ENCODE measurements around the gene ZNF860. TPM values are rescaled to one million over a fixed set of nuclear protein-coding genes. Genes with fewer than 3 reads are reported as not detected.

ZNF860 gene
- 0.40 and 0.68 TPM in 2 replicates for total RNA-seq

DNA sequence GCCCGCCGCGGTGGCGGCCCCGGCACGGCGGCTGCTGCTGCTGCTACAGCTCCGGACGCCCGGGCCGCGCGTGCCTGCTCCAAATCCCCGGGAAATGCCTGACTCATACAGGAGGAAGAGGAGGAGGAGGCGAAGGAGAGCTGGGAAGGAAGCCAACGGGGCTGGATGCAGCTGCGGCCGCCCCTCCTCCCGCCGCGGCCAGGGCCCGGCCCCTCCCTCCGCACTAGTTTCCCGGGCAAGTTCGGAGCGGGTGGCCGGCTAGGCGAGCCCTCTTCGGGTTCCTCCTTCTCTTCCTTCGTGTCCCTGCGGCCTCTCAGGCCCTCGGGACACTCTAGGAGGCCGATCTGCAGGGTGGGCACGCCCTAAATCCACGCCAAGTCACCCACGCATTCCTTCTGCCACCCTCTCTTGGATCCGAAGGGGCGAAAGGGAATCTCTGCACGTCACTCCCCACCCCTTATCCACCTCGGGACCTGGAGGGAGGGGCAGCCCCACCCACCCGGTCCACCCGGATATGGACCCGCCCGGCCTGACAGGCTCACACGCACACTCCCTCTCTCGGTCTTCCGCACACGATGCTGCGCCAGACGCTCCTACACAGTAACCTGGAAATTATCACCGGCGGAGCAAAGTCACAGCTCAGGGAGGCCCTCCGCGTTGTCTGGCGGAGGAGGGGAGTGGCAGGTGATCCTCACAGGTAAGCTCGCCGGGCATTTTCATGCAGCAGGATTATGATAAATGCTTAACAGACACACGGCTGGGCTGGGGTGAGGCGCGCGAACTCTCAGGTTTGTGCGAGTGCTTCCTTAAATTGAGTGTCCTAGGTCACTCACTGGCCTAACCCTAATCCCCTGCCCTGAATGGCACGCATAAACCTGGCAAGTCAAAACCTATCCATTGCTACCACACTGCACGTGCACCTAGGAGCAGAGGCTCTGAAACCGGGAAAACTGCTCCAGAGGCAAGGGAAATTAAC lies at the start of gene ZNF860, which contains the start of gene OSBPL10:
ZNF860 (plus strand) TSS at position 545 of the 976 bp plus-strand sequence. CDS start 7,330 bp downstream, outside the sequence.
OSBPL10 (minus strand) TSS at position 57 of the 976 bp plus-strand sequence. CDS start 83 bp downstream, outside the sequence.

Other genes with a start within 250 kb of the ZNF860 start
- 10.7 and 12.7 TPM in 2 replicates for gene OSBPL10, start 488 bp upstream of the ZNF860 start, total RNA-seq
- 9.3 and 11.8 TPM in 2 replicates for gene GPD1L, start 124.9 kb downstream of the ZNF860 start, total RNA-seq

Data from aortic smooth muscle cell (primary cell).